B cell (primary cell): ENCODE results near the gene AFF1. TPM values are rescaled to one million over a fixed set of nuclear protein-coding genes. Genes with fewer than 3 reads are reported as not detected.
A peak's percentile ranks its signal among the peaks of the same experiment; 100 is the strongest.

Source experiments
- ATAC-seq: fragments of 200-7000 bp; cut with Tn5 transposase; one replicate; pipeline ENCODE4 v1.10.0; 2021; ENCODE audit warnings: low read depth, mild to moderate bottlenecking, moderate number of reproducible peaks, moderate library complexity
- CTCF ChIA-PET: fragments of 350-600 bp; sonication (Branson Sonifier 250); formaldehyde crosslinking; loops from one replicate; lab custom pipeline; 2021; ENCODE audit warnings: antibody characterized with exemption, inconsistent platforms; lab: Charles Lee
- POLR2A ChIA-PET: fragments of 350-600 bp; sonication (Branson Sonifier 250); formaldehyde crosslinking; loops from one replicate; lab custom pipeline; 2021; ENCODE audit warnings: antibody characterized with exemption; lab: Charles Lee
- DNase-seq: peaks from one replicate; pipeline ENCODE4 v3.0.0; 2013
- H2AFZ ChIP-seq: 2 replicates; pipeline ENCODE4 v1.6.1; 2012; ENCODE audit warnings: mild to moderate bottlenecking, low read depth, low read length; ENCODE audit not compliant: insufficient read depth, poor library complexity, severe bottlenecking
- H3K27ac ChIP-seq, 2 donors: 1 replicate in 1 of 2; 2 replicates in 1 of 2; pipeline ENCODE4 v1.5.1; 2012 to 2013; ENCODE audit warnings: low read length in 2 of 2, mild to moderate bottlenecking in 2 of 2, moderate library complexity in 1 of 2
- H3K27me3 ChIP-seq, 4 experiments: fragments of 200-600 bp in 1 of 4; sonication (generic) in 1 of 4; replicated peaks in 1 of 4; 1 replicate in 2 of 4; 2 replicates in 2 of 4; pipeline versions ENCODE4 v1.6.1 to v1.7.0; 2013 to 2016; ENCODE audit warnings: low read length in 3 of 4, mild to moderate bottlenecking in 2 of 4, mixed read lengths in 1 of 4, moderate library complexity in 1 of 4; ENCODE audit not compliant: insufficient read depth in 4 of 4, control insufficient read depth in 3 of 4; ENCODE audit errors: control extremely low read depth in 1 of 4
- H3K36me3 ChIP-seq, 2 experiments: replicated peaks in 1 of 2; 1 replicate in 1 of 2; 2 replicates in 1 of 2; pipeline versions ENCODE4 v1.6.1 to v1.7.1; 2013; ENCODE audit warnings: low read length in 1 of 2; ENCODE audit not compliant: insufficient read depth in 2 of 2, control insufficient read depth in 1 of 2; ENCODE audit errors: control extremely low read depth in 1 of 2, extremely low read depth in 1 of 2
- H3K4me1 ChIP-seq, 2 donors: fragments of 200-600 bp in 1 of 2; sonication (generic) in 1 of 2; 1 replicate in 1 of 2; 2 replicates in 1 of 2; pipeline versions ENCODE4 v1.5.1 to v1.6.1; 2013 to 2017; ENCODE audit warnings: low read length in 2 of 2; ENCODE audit not compliant: control insufficient read depth in 2 of 2, insufficient read depth in 2 of 2
- H3K4me2 ChIP-seq: replicated peaks from 2 replicates; pipeline ENCODE3; 2012; ENCODE audit warnings: mild to moderate bottlenecking, low read depth, low read length; ENCODE audit not compliant: poor library complexity, severe bottlenecking
- H3K4me3 ChIP-seq, 5 experiments: fragments of 200-600 bp in 1 of 5; sonication (generic) in 1 of 5; 1 replicate in 3 of 5; 2 replicates in 2 of 5; pipeline versions ENCODE4 v1.5.1 to v1.7.0; 2011 to 2016; ENCODE audit warnings: low read length in 4 of 5, mild to moderate bottlenecking in 4 of 5, low read depth in 2 of 5, control low read depth in 1 of 5, moderate library complexity in 1 of 5; ENCODE audit not compliant: insufficient read depth in 1 of 5; ENCODE audit errors: control extremely low read depth in 1 of 5, extremely low read depth in 1 of 5
- H3K79me2 ChIP-seq: fragments of 200-600 bp; sonication (generic); one replicate; pipeline ENCODE4 v1.6.0; 2016; ENCODE audit warnings: low read length; ENCODE audit not compliant: control insufficient read depth, insufficient read depth
- H3K9ac ChIP-seq: fragments of 200-600 bp; sonication (generic); 2 replicates; pipeline ENCODE4 v1.6.1; 2017; ENCODE audit warnings: mild to moderate bottlenecking, low read length, moderate library complexity
- H3K9me3 ChIP-seq, 3 donors: one replicate each; pipeline versions ENCODE4 v1.6.1 to v1.7.1; 2013; ENCODE audit warnings: low read length in 2 of 3; ENCODE audit not compliant: control insufficient read depth in 2 of 3, insufficient read depth in 1 of 3; ENCODE audit errors: control extremely low read depth in 1 of 3
- H4K20me1 ChIP-seq: 2 replicates; pipeline ENCODE4 v1.6.0; 2012; ENCODE audit warnings: mild to moderate bottlenecking, low read length; ENCODE audit not compliant: insufficient read depth, control insufficient read depth, poor library complexity, severe bottlenecking
- H3K27ac Mint-ChIP-seq: one replicate; pipeline ENCODE4 v1.8.0; 2021; ENCODE audit warnings: mixed read lengths
- H3K27me3 Mint-ChIP-seq: one replicate; pipeline ENCODE4 v1.8.0; 2021; ENCODE audit warnings: mixed read lengths
- H3K4me1 Mint-ChIP-seq: one replicate; pipeline ENCODE4 v1.8.0; 2021; ENCODE audit warnings: mixed read lengths
- H3K4me3 Mint-ChIP-seq: one replicate; pipeline ENCODE4 v1.8.0; 2021; ENCODE audit warnings: mixed read lengths
- H3K9me3 Mint-ChIP-seq: one replicate; pipeline ENCODE4 v1.8.0; 2022; ENCODE audit warnings: mixed read lengths; ENCODE audit not compliant: insufficient read depth
- EZH2 ChIP-seq: IDR thresholded peaks from 2 replicates; pipeline ENCODE4 v1.6.1; 2012; ENCODE audit warnings: borderline replicate concordance, low read depth, mild to moderate bottlenecking, moderate library complexity, low read length; ENCODE audit not compliant: insufficient read depth, poor library complexity, severe bottlenecking
- WGBS: methylation state at CpG from one replicate; pipeline ENCODE4 v1.1.5; 2013; ENCODE audit warnings: missing lambda C conversion rate; ENCODE audit not compliant: insufficient coverage; 5-methylcytosine and 5-hydroxymethylcytosine counted together
- intact Hi-C: fragments of 100-400 bp; cut with micrococcal nuclease; formaldehyde crosslinking; loops from one replicate; pipeline ENCODE4 v1.10.0; 2022
- polyA plus RNA-seq: library from polyadenylated mRNA; depleted of rRNA; stranded (reverse); fragments of >200 nt; gene quantifications from 2 replicates; pipeline ENCODE4 v1.2.3, GENCODE V29; 2012
- total RNA-seq, 2 donors: library from RNA; stranded (reverse); fragments of 120-200 nt in 1 of 2; gene quantifications; 1 replicate in 1 of 2; 2 replicates in 1 of 2; pipeline versions ENCODE4 v1.2.3 to v1.2.4, GENCODE V29; 2013 to 2022
- TF ChIP-seq, protein P1 (sequence below): fragments of 200-600 bp; IDR thresholded peaks from one replicate; pipeline ENCODE4 v1.8.0; 2022; ENCODE audit warnings: antibody characterized with exemption, mild to moderate bottlenecking

Gene AFF1
- total and polyA plus RNA-seq, 2 donors (not counting 1 experiment from before 2014, with no cell fraction given), result 15.3 to 135 TPM

DNA sequence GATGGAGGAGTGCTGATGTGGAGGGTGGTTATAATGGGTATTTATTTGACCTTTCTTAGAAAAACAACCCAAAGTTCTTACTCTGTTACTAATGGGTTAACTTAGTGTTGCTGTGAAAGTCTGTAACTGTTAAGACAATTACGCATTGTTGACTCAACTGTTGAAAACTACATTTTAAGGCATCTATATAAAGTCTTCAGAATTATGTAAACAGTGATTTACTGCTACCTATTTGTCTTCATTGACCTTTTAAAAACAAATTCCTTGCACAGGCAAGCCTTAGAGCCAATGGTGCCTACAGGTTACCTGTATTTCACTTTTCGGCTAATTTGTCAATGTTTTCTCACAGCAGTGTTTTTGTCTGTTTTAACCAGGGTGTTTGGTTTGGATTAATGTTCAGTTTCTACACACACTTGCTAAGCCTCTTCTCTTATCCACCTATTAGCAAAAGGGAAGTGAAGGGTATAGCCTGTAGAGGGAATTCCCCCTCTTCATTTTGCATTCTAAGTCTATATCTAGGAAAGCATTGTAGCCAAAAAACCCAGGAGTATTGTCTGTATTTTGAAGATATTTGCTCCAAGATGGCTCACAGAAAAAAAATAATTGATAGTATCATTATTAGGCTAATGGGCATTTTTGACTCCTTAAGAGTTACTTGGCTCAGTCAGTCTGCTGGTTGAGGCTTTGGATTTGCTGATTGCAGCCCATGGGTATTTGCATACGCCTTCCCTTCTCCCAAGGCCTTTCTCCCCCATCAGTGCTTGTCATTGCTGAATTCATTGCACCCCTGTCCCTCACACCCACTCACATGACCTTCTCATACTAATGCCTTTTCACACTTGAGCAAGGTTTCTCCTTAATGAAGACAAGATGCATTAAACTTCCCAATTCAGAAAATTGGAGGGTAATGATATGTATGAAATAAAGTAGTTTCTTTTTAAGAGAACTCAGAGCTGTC is 30.5 kb downstream of the AFF1 start:
- no peaks in the 10 kb centered on the region for H3K9me3 ChIP-seq
- Mint-ChIP-seq H3K4me3 (no peak overlapping the region), H3K27ac (no peak overlapping the region), H3K4me1 (peaks cover 26% of the 10 kb centered on the region), H3K27me3 (no peaks in the 10 kb centered on the region), H3K9me3 (no peaks in the 10 kb centered on the region)
- intact Hi-C loops, result loop anchor here (2.0 kb wide), 1 partner anchor 16 kb away; no protein-coding TSS in a partner anchor
- no peaks in the 10 kb centered on the region for H3K36me3 ChIP-seq
- H2AFZ ChIP-seq, result no peak overlapping the region
- no peak for TF ChIP-seq EZH2
- TF ChIP-seq, protein P1, sequence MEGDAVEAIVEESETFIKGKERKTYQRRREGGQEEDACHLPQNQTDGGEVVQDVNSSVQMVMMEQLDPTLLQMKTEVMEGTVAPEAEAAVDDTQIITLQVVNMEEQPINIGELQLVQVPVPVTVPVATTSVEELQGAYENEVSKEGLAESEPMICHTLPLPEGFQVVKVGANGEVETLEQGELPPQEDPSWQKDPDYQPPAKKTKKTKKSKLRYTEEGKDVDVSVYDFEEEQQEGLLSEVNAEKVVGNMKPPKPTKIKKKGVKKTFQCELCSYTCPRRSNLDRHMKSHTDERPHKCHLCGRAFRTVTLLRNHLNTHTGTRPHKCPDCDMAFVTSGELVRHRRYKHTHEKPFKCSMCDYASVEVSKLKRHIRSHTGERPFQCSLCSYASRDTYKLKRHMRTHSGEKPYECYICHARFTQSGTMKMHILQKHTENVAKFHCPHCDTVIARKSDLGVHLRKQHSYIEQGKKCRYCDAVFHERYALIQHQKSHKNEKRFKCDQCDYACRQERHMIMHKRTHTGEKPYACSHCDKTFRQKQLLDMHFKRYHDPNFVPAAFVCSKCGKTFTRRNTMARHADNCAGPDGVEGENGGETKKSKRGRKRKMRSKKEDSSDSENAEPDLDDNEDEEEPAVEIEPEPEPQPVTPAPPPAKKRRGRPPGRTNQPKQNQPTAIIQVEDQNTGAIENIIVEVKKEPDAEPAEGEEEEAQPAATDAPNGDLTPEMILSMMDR, result no peak
- POLR2A ChIA-PET, result no interaction called here
- 64% methylated on average over 1 of the region's 3 CpGs for WGBS
- H3K79me2 ChIP-seq, result peaks cover 70% of the 10 kb centered on the region
- no peak overlapping the region for H3K9ac ChIP-seq
- CTCF ChIA-PET, result interaction anchor here (0.8 to 1.0 kb wide), 2 partner anchors 27 to 127 kb away, joined by 3 to 7 read pairs; no protein-coding TSS in a partner anchor
- peaks cover 62 to 63% of the 10 kb centered on the region in 2 donors for H3K4me1 ChIP-seq
- peak overlapping the region; percentile 38 for H3K4me2 ChIP-seq
- ATAC-seq, result peak; percentile 58
- H3K4me3 ChIP-seq, result no peak overlapping the region
- no peaks in the 10 kb centered on the region for H3K27me3 ChIP-seq
- DNase-seq, result peak; percentile 63
- H4K20me1 ChIP-seq, result peaks cover 38% of the 10 kb centered on the region
- H3K27ac ChIP-seq, result no peak overlapping the region
